Measurements from ENCODE around the gene OMD.
"Not testable (repeated sequence)": the region's sequence is repeated elsewhere in the genome, so short reads cannot be mapped to it uniquely, and the experiment has no call there.

Gene OMD

DNA sequence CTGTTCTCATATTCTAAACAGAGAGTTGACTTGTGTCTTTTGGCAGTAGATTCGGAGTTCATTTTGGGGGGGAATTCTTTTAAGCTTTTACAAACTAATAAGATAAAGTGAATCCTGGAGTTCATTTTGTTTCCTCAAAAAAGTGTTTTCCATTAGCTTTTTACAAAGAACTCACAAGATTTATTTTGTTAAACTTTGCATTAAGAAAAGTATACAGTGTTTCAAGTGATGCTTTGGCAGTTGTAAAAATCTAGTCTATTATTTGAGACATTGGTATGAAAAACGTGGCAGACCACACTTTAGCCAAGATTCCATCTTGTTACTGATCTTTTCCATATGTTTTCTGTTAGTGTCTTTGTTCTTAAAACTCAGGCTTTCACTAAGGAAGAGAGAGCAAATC is 1.2 kb upstream of the OMD start:
- DNase-seq (ENCODE audit: low spot score), result no peak
- in situ Hi-C loops (cut with MboI; ENCODE audit: low pct_unique_long_range_greater_than_20kb, low sequenced_read_pairs, unreplicated experiment), result loop anchor here (25.0 kb wide), 1 partner anchor 88 kb away; the partner anchor contains the start of genes CENPP and NOL8

GRCh38 chr9:92423612-92424011 is 659 bp downstream of the OMD start:
- DNase-seq (ENCODE audit: low spot score), result no peak
- no peak for TF ChIP-seq CTCF (IDR thresholded peaks at IDR 0.05; ENCODE audit: extremely low read depth, insufficient read depth, missing control alignments)
- in situ Hi-C loops (cut with MboI; ENCODE audit: low pct_unique_long_range_greater_than_20kb, low sequenced_read_pairs, unreplicated experiment), result no loop called here

More for the DNA sequence above, 1.2 kb upstream of the OMD start:
- no peak for TF ChIP-seq CTCF (IDR thresholded peaks at IDR 0.05; ENCODE audit: extremely low read depth, insufficient read depth, missing control alignments)

- no peak for DNase-seq (ENCODE audit: low spot score)
- in situ Hi-C loops (cut with MboI; ENCODE audit: low pct_unique_long_range_greater_than_20kb, low sequenced_read_pairs, unreplicated experiment), result no loop called here
- TF ChIP-seq CTCF (IDR thresholded peaks at IDR 0.05; ENCODE audit: extremely low read depth, insufficient read depth, missing control alignments), result no peak
These were observed 1.5 kb downstream of the OMD start for GRCh38 chr9:92422611-92423338.

DNA sequence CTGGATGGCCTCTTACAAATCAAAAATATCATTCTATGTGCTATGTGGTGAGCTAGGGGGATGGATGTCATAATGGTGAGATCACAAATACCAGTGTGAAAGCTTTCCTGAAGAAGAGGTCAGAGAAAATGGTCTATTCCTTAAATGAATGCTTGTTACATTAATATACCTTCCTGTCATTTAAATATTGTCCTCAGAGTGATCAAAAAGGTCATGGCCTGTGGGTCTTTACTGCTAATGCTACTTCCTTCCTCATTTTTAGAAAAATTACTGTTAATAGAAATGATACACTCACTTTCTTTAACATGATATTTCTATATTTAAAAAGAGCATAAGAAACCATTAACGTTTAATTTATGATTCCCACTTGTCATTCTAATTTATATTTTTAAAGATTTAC is 9.7 kb downstream of the OMD start:
- no peak for TF ChIP-seq CTCF (IDR thresholded peaks at IDR 0.05; ENCODE audit: extremely low read depth, insufficient read depth, missing control alignments)
- in situ Hi-C loops (cut with MboI; ENCODE audit: low pct_unique_long_range_greater_than_20kb, low sequenced_read_pairs, unreplicated experiment), result no loop called here
- DNase-seq (ENCODE audit: low spot score), result no peak

DNA sequence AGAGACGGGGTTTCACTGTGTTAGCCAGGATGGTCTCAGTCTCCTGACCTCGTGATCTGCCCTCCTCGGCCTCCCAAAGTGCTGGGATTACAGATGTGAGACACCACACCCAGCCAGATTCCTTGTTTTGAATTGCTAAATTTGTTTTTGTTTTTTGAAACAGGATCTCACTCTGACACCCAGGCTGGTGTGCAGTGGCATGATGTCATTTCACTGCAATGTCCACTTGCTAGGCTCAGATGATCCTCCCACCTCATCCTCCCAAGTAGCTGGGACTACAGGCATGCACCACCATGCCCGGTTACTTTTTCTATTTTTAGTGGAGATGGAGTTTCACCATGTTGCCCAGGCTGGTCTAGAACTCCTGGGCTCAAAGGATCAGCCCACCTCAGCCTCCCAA is 13.1 kb downstream of the OMD start:
- in situ Hi-C loops (cut with MboI; ENCODE audit: low pct_unique_long_range_greater_than_20kb, low sequenced_read_pairs, unreplicated experiment); DNase-seq (ENCODE audit: low spot score): not testable (repeated sequence)

- TF ChIP-seq CTCF (IDR thresholded peaks at IDR 0.05; ENCODE audit: extremely low read depth, insufficient read depth, missing control alignments), result no peak
- in situ Hi-C loops (cut with MboI; ENCODE audit: low pct_unique_long_range_greater_than_20kb, low sequenced_read_pairs, unreplicated experiment), result no loop called here
- DNase-seq (ENCODE audit: low spot score), result no peak
These were observed 15.4 kb downstream of the OMD start for GRCh38 chr9:92408747-92409478.

- TF ChIP-seq CTCF (IDR thresholded peaks at IDR 0.05; ENCODE audit: extremely low read depth, insufficient read depth, missing control alignments), result no peak
- no peak for DNase-seq (ENCODE audit: low spot score)
- in situ Hi-C loops (cut with MboI; ENCODE audit: low pct_unique_long_range_greater_than_20kb, low sequenced_read_pairs, unreplicated experiment), result no loop called here
These were observed 16.5 kb downstream of the OMD start for GRCh38 chr9:92407818-92408217.

All from GM13977 (cell line).